Mesenchymal stem cell (in vitro differentiated cells and primary cell): ENCODE data around the gene VEGFD.

ENCODE experiments used
- DNase-seq: peaks from one replicate; pipeline ENCODE4 v3.0.0-alpha.2; 2013
- H2AFZ ChIP-seq: one replicate; pipeline ENCODE4 v1.6.1; 2013; ENCODE audit warnings: low read depth, mild to moderate bottlenecking, control low read depth, inconsistent platforms, low read length, moderate library complexity
- H2AK5ac ChIP-seq: 2 replicates; pipeline ENCODE4 v1.6.1; 2013; ENCODE audit warnings: low read length, moderate library complexity, mild to moderate bottlenecking, inconsistent platforms; ENCODE audit not compliant: severe bottlenecking
- H2BK120ac ChIP-seq: one replicate; pipeline ENCODE4 v1.6.1; 2013; ENCODE audit warnings: low read depth, mild to moderate bottlenecking, inconsistent platforms, low read length, moderate library complexity
- H2BK12ac ChIP-seq, 2 experiments: one replicate each; pipeline ENCODE4 v1.6.1; 2013; ENCODE audit warnings: inconsistent platforms in 2 of 2, low read length in 2 of 2, mild to moderate bottlenecking in 2 of 2, moderate library complexity in 2 of 2, control low read depth in 1 of 2
- H2BK15ac ChIP-seq: one replicate; pipeline ENCODE4 v1.6.1; 2013; ENCODE audit warnings: mild to moderate bottlenecking, low read depth, inconsistent platforms; ENCODE audit not compliant: poor library complexity, severe bottlenecking
- H2BK5ac ChIP-seq: 2 replicates; pipeline ENCODE4 v1.6.1; 2013; ENCODE audit warnings: low read depth, mild to moderate bottlenecking, low read length, control low read depth, inconsistent platforms; ENCODE audit not compliant: poor library complexity, severe bottlenecking
- H3K14ac ChIP-seq, 2 experiments: one replicate each; pipeline ENCODE4 v1.6.1; 2013; ENCODE audit warnings: inconsistent platforms in 2 of 2, low read length in 2 of 2, control low read depth in 1 of 2, mild to moderate bottlenecking in 1 of 2, moderate library complexity in 1 of 2
- H3K18ac ChIP-seq, 2 experiments: one replicate each; pipeline ENCODE4 v1.6.1; 2013; ENCODE audit warnings: inconsistent platforms in 2 of 2, low read length in 2 of 2, control low read depth in 1 of 2, low read depth in 1 of 2, mild to moderate bottlenecking in 1 of 2
- H3K23ac ChIP-seq, 2 experiments: one replicate each; pipeline ENCODE4 v1.6.1; 2013; ENCODE audit warnings: inconsistent platforms in 2 of 2, low read length in 2 of 2, mild to moderate bottlenecking in 2 of 2, moderate library complexity in 2 of 2, control low read depth in 1 of 2
- H3K27ac ChIP-seq: 2 replicates; pipeline ENCODE4 v1.5.1; 2013; ENCODE audit warnings: mild to moderate bottlenecking, moderate library complexity, low read length, control low read depth, inconsistent platforms; ENCODE audit not compliant: poor library complexity, severe bottlenecking
- H3K27me3 ChIP-seq, 2 experiments: 2 replicates each; pipeline versions ENCODE4 v1.6.1 to v1.7.0; 2013; ENCODE audit warnings: low read length in 2 of 2, mild to moderate bottlenecking in 2 of 2, moderate library complexity in 2 of 2, control low read depth in 1 of 2, inconsistent platforms in 1 of 2; ENCODE audit not compliant: control insufficient read depth in 1 of 2, insufficient read depth in 1 of 2
- H3K36me3 ChIP-seq, 2 experiments: 2 replicates each; pipeline versions ENCODE4 v1.6.1 to v1.7.0; 2013; ENCODE audit warnings: low read length in 2 of 2, control low read depth in 1 of 2, inconsistent platforms in 1 of 2, low read depth in 1 of 2, mild to moderate bottlenecking in 1 of 2; ENCODE audit not compliant: insufficient read depth in 2 of 2, control insufficient read depth in 1 of 2
- H3K4ac ChIP-seq, 2 experiments: one replicate each; pipeline ENCODE4 v1.6.1; 2013; ENCODE audit warnings: inconsistent platforms in 2 of 2, low read length in 2 of 2, mild to moderate bottlenecking in 2 of 2, moderate library complexity in 2 of 2, control low read depth in 1 of 2, low read depth in 1 of 2
- H3K4me1 ChIP-seq: 2 replicates; pipeline ENCODE4 v1.6.1; 2013; ENCODE audit warnings: low read depth, low read length, control low read depth; ENCODE audit not compliant: control insufficient read depth, insufficient read depth
- H3K4me2 ChIP-seq: 2 replicates; pipeline ENCODE4 v1.6.1; 2013; ENCODE audit warnings: low read length, mild to moderate bottlenecking, inconsistent platforms; ENCODE audit not compliant: poor library complexity, severe bottlenecking
- H3K4me3 ChIP-seq, 2 experiments: 2 replicates each; pipeline versions ENCODE4 v1.5.1 to v1.7.0; 2013; ENCODE audit warnings: low read length in 2 of 2, mild to moderate bottlenecking in 2 of 2, control low read depth in 1 of 2, low read depth in 1 of 2; ENCODE audit not compliant: insufficient read depth in 1 of 2
- H3K79me1 ChIP-seq: replicated peaks from 2 replicates; pipeline ENCODE4 v1.6.1; 2013; ENCODE audit warnings: mild to moderate bottlenecking, control low read depth, low read length, inconsistent platforms; ENCODE audit not compliant: poor library complexity, severe bottlenecking
- H3K9ac ChIP-seq: 2 replicates; pipeline ENCODE4 v1.7.0; 2013; ENCODE audit warnings: mild to moderate bottlenecking, low read length, moderate library complexity
- H3K9me3 ChIP-seq: 2 replicates; pipeline ENCODE4 v1.7.0; 2013; ENCODE audit warnings: mild to moderate bottlenecking, low read length; ENCODE audit not compliant: control insufficient read depth
- H4K8ac ChIP-seq: one replicate; pipeline ENCODE4 v1.6.1; 2013; ENCODE audit warnings: inconsistent platforms, mild to moderate bottlenecking, low read length, moderate library complexity
- H4K91ac ChIP-seq: one replicate; pipeline ENCODE4 v1.6.1; 2013; ENCODE audit warnings: mild to moderate bottlenecking, low read length, inconsistent platforms
- WGBS: methylation state at CpG from one replicate; pipeline ENCODE4 v1.1.7; 2013; ENCODE audit warnings: mixed read lengths; 5-methylcytosine and 5-hydroxymethylcytosine counted together

VEGFD gene

DNA sequence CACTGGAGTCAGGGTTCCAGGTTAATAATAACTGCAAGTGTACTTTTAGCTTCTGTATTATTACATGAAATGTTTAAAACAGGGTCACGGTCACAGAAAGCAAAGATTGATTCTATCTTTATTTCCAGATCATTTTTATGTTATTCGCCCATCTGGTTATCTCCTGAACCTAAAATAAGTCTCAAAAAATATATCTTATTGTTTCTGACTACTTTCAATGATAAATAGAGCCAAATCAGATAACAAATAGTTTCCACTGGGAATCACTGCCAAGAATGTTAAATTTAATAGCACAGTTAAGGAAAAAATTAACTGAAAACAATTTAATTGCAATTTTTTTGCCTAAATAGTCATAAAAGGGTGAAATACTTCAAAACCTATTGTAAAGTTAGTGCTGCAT is 17.2 kb upstream of the VEGFD start:
- Histone ChIP-seq H2AFZ (no peak overlapping the region), H3K4me2 (no peak overlapping the region), H3K27ac (no peak overlapping the region), H3K9me3 (no peaks in the 10 kb centered on the region), H3K14ac (no peak overlapping the region), H3K18ac (no peak overlapping the region), H3K23ac (no peak overlapping the region), H3K9ac (no peak overlapping the region), H2BK15ac (no peak overlapping the region), H3K4me1 (no peaks in the 10 kb centered on the region), H3K36me3 (no peaks in the 10 kb centered on the region), H3K79me1 (no peaks in the 10 kb centered on the region), H2AK5ac (no peak overlapping the region), H3K4me3 (no peak overlapping the region), H4K91ac (no peak overlapping the region), H2BK5ac (no peak overlapping the region), H2BK12ac (no peak overlapping the region), H3K4ac (no peak overlapping the region), H3K27me3 (no peaks in the 10 kb centered on the region), H2BK120ac (no peak overlapping the region), H4K8ac (no peak overlapping the region)
- DNase-seq = no peak
- WGBS = no CpG with 5 or more reads among the region's 2 CpGs

DNA sequence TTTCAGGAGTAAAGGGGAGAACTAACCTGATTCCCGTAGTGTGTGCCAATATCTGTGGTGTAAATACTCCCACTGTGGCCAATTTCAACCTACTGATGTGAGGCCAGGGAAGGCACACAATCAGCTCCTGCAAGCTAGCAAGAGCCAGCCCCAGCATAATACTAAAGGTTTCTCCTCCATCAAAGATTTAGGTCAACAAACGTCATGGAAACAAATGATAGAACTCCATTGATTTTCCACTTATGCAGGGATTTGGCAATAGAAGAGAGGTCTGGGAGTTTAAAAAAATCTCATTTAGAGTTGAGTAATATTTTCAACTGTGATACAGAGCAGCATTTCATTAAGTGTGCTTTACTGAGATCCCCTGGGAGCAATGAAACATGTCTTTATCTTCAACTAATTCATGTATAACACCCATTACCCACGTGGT is 15.8 kb upstream of the VEGFD start:
- Histone ChIP-seq H2BK5ac (no peak overlapping the region), H3K9ac (no peak overlapping the region), H3K27ac (no peak overlapping the region), H2AK5ac (no peak overlapping the region), H3K36me3 (no peaks in the 10 kb centered on the region), H2BK120ac (no peak overlapping the region), H3K23ac (no peak overlapping the region), H2BK15ac (no peak overlapping the region), H3K9me3 (no peaks in the 10 kb centered on the region), H3K4ac (no peak overlapping the region), H4K8ac (no peak overlapping the region), H3K4me1 (no peaks in the 10 kb centered on the region), H2BK12ac (no peak overlapping the region), H4K91ac (no peak overlapping the region), H3K4me2 (no peak overlapping the region), H3K79me1 (no peaks in the 10 kb centered on the region), H3K14ac (no peak overlapping the region), H2AFZ (no peak overlapping the region), H3K4me3 (no peak overlapping the region), H3K18ac (no peak overlapping the region), H3K27me3 (no peaks in the 10 kb centered on the region)
- peak; percentile 0 for DNase-seq
- 100% methylated on average over 1 of the region's 3 CpGs for WGBS

- H3K9ac ChIP-seq = no peak overlapping the region
- H4K91ac ChIP-seq = no peak overlapping the region
- H2BK5ac ChIP-seq = no peak overlapping the region
- H3K27ac ChIP-seq = no peak overlapping the region
- H3K18ac ChIP-seq = no peak overlapping the region
- no peak overlapping the region for H3K23ac ChIP-seq
- no peaks in the 10 kb centered on the region for H3K36me3 ChIP-seq
- no peaks in the 10 kb centered on the region for H3K79me1 ChIP-seq
- no peak overlapping the region for H3K4me3 ChIP-seq
- no peaks in the 10 kb centered on the region for H3K27me3 ChIP-seq
- H2AFZ ChIP-seq = no peak overlapping the region
- H2BK120ac ChIP-seq = no peak overlapping the region
- H3K4ac ChIP-seq = no peak overlapping the region
- H3K4me1 ChIP-seq = no peaks in the 10 kb centered on the region
- no peak overlapping the region for H4K8ac ChIP-seq
- H2BK12ac ChIP-seq = no peak overlapping the region
- no peak overlapping the region for H3K14ac ChIP-seq
- H2BK15ac ChIP-seq = no peak overlapping the region
- no peak overlapping the region for H2AK5ac ChIP-seq
- no peaks in the 10 kb centered on the region for H3K9me3 ChIP-seq
- DNase-seq = no peak
- no peak overlapping the region for H3K4me2 ChIP-seq
Observed at GRCh38 chrX:15398874-15399273, 14.7 kb upstream of the VEGFD start.

DNA sequence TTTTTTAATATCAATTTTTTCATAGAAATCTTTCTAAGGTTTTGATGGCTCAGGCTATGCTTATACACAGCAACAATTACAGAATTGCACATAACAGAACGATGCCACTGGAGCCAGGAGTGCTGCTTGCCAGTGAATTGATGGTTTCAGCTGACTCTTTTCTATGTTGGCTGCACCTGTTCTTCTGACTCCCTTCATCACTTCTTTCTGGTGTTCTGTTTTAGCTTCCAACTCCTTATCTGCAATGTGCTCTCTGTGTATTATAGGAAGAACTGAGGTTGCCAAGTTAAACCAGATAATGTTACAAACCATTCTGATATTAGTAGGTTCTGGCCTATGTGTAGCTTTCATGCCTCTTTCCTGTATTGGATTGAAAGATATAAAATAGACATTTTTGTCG is 11.6 kb upstream of the VEGFD start:
- no peak overlapping the region for H4K8ac ChIP-seq
- H3K14ac ChIP-seq = no peak overlapping the region
- no peak overlapping the region for H3K18ac ChIP-seq
- no peak overlapping the region for H2BK15ac ChIP-seq
- H2BK5ac ChIP-seq = no peak overlapping the region
- no peak overlapping the region for H3K4me3 ChIP-seq
- no peaks in the 10 kb centered on the region for H3K36me3 ChIP-seq
- H3K9ac ChIP-seq = no peak overlapping the region
- no peaks in the 10 kb centered on the region for H3K27me3 ChIP-seq
- no peak overlapping the region for H3K27ac ChIP-seq
- no peaks in the 10 kb centered on the region for H3K9me3 ChIP-seq
- WGBS = 100% methylated on average over 1 of the region's 2 CpGs
- H2BK12ac ChIP-seq = no peak overlapping the region
- no peak overlapping the region for H3K4me2 ChIP-seq
- no peaks in the 10 kb centered on the region for H3K79me1 ChIP-seq
- no peak overlapping the region for H2AK5ac ChIP-seq
- H3K23ac ChIP-seq = no peak overlapping the region
- no peak overlapping the region for H2AFZ ChIP-seq
- H3K4me1 ChIP-seq = no peaks in the 10 kb centered on the region
- no peak overlapping the region for H3K4ac ChIP-seq
- DNase-seq = no peak
- no peak overlapping the region for H4K91ac ChIP-seq
- no peak overlapping the region for H2BK120ac ChIP-seq
